K562 (cell line): ENCODE data around the gene CHST2. TPM values are rescaled to one million over a fixed set of nuclear protein-coding genes. Genes with fewer than 3 reads are reported as not detected.

Experiments
- ELK1 ChIP-seq: sonication (generic); formaldehyde crosslinking; IDR thresholded peaks from 2 replicates; pipeline ENCODE4 v1.8.1; 2022; ENCODE audit warnings: missing genetic modification reagents
- GMEB1 ChIP-seq: fragments of 250-450 bp; sonication (Bioruptor Pico); IDR thresholded peaks from 2 replicates; pipeline ENCODE4 v1.4.0; 2020; ENCODE audit warnings: mild to moderate bottlenecking
- MAX ChIP-seq: sonication (generic); formaldehyde crosslinking; IDR thresholded peaks from 2 replicates; pipeline ENCODE4 v1.9.0; 2022; ENCODE audit warnings: mild to moderate bottlenecking, missing genetic modification reagents
- PCBP1 ChIP-seq: fragments of 200-400 bp; formaldehyde crosslinking; IDR thresholded peaks from 2 replicates; pipeline ENCODE4 v1.6.1; 2018; ENCODE audit warnings: mild to moderate bottlenecking, low read depth, low read length; ENCODE audit not compliant: poor library complexity, severe bottlenecking
- PHF8 ChIP-seq: fragments of 200-600 bp; sonication (generic); IDR thresholded peaks from 2 replicates; pipeline ENCODE4 v1.6.1; 2012; ENCODE audit warnings: mixed run types, mild to moderate bottlenecking, inconsistent platforms, low read length, moderate library complexity, borderline replicate concordance
- RBFOX2 ChIP-seq: fragments of 200-400 bp; formaldehyde crosslinking; IDR thresholded peaks from 2 replicates; pipeline ENCODE4 v1.6.1; 2017; ENCODE audit warnings: low read depth, mild to moderate bottlenecking, low read length, moderate library complexity
- RBM22 ChIP-seq: fragments of 200-400 bp; formaldehyde crosslinking; IDR thresholded peaks from 2 replicates; pipeline ENCODE4 v1.6.1; 2018; ENCODE audit warnings: low read length, low read depth; ENCODE audit not compliant: poor library complexity, severe bottlenecking
- ZBTB26 ChIP-seq: fragments of 450-650 bp; formaldehyde crosslinking; IDR thresholded peaks from 2 replicates; pipeline ENCODE4 v1.4.0; 2022; ENCODE audit warnings: missing genetic modification characterization
- ZFP36 ChIP-seq: fragments of 150-350 bp; IDR thresholded peaks from 2 replicates; pipeline ENCODE4 v1.6.1; 2018; ENCODE audit warnings: low read length, low read depth; ENCODE audit not compliant: partially characterized antibody
- ZFX ChIP-seq: sonication (generic); formaldehyde crosslinking; IDR thresholded peaks from 2 replicates; pipeline ENCODE4 v1.8.0; 2022; ENCODE audit warnings: mild to moderate bottlenecking, missing genetic modification reagents, moderate library complexity
- ZNF3 ChIP-seq: fragments of 250-450 bp; sonication (Bioruptor Pico); IDR thresholded peaks from 2 replicates; pipeline ENCODE4 v1.5.0; 2021; ENCODE audit warnings: mild to moderate bottlenecking, moderate library complexity
- ZNF699 ChIP-seq: fragments of 250-450 bp; sonication (Bioruptor Pico); IDR thresholded peaks from 2 replicates; pipeline ENCODE4 v1.8.0; 2021; ENCODE audit warnings: mild to moderate bottlenecking, moderate library complexity; ENCODE audit not compliant: insufficient replicate concordance
- ZNF778 ChIP-seq: fragments of 450-650 bp; formaldehyde crosslinking; IDR thresholded peaks from 2 replicates; pipeline ENCODE4 v1.4.0; 2020; ENCODE audit warnings: mild to moderate bottlenecking, moderate library complexity
- polyA plus RNA-seq, 8 experiments: library from polyadenylated mRNA; depleted of rRNA in 4 of 8; stranded (reverse) in 5 of 8; unstranded in 3 of 8; fragments of >200 nt; fragmentation: Nextera tagmentation in 2 of 8; fragmentation: Illumina TruSeq in 1 of 8; extraction: Ambion mirVana in 2 of 8; extraction: Trizol in 1 of 8; gene quantifications; 2 replicates each; pipeline versions ENCODE4 v1.2.1 to v1.2.3, GENCODE V29; 2011 to 2014; ENCODE audit warnings: inconsistent platforms in 1 of 8, missing spikeins in 1 of 8
- total RNA-seq, 7 experiments: library from RNA; depleted of rRNA in 6 of 7; stranded (reverse); fragments of >200 nt in 6 of 7; fragmentation: Illumina TruSeq in 2 of 7; extraction: Trizol in 2 of 7; gene quantifications; 2 replicates each; pipeline versions ENCODE4 v1.2.1 to v1.2.3, GENCODE V29; 2011 to 2021; ENCODE audit warnings: low replicate concordance in 1 of 7
- TF ChIP-seq, protein P1 (sequence below): sonication (generic); formaldehyde crosslinking; IDR thresholded peaks from 2 replicates; pipeline ENCODE4 v1.8.0; 2022; ENCODE audit warnings: mild to moderate bottlenecking, missing genetic modification reagents
- TF ChIP-seq, protein P2 (sequence below): fragments of 250-450 bp; sonication (Bioruptor Pico); IDR thresholded peaks from 2 replicates; pipeline ENCODE4 v1.8.0; 2021; ENCODE audit warnings: moderate library complexity, mild to moderate bottlenecking, inconsistent platforms

Gene CHST2
- total and polyA plus RNA-seq, 9 of the 15 experiments (the other 6 are each of a cell fraction or from before 2014, with no cell fraction given) = 3.4 to 60.3 (median 13.9) TPM

DNA sequence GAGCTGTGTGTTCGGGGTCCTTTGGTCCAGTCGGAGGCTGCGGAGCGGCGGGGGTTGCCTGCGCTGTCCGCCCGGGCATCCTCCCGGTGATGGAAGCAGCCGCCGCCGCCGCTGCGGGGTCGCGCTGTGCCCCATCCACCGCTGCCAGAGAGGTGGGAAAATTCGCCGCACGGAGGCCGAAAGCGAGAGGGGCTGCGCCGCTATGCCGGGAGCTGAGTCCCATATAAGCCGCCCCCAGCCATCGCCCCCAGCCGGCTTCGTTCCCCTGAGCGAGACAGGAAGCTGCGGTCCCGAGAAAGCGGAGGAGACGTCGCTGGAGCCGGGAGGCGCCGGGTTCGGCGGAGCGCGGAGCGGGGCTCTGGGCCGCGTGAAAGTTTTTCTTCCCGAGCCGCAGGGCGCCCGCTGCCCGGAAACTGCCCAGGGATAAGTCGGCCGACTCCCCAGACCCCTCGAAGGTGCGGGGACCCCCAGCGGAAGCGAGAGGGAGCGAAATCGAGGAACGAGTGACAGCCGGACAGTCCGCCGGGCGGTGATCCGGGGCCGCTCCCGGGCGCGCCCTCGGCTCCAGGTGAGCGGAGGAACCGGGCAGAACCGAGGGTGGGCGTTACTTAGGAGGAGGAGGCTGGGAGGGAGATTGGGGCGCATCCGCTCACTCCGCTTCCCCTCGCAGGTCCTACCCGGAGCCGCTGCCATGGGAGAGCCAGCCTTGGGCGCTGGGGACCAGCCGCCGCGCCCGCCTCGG is 574 bp downstream of the CHST2 start (continued):
- TF ChIP-seq, protein P1, sequence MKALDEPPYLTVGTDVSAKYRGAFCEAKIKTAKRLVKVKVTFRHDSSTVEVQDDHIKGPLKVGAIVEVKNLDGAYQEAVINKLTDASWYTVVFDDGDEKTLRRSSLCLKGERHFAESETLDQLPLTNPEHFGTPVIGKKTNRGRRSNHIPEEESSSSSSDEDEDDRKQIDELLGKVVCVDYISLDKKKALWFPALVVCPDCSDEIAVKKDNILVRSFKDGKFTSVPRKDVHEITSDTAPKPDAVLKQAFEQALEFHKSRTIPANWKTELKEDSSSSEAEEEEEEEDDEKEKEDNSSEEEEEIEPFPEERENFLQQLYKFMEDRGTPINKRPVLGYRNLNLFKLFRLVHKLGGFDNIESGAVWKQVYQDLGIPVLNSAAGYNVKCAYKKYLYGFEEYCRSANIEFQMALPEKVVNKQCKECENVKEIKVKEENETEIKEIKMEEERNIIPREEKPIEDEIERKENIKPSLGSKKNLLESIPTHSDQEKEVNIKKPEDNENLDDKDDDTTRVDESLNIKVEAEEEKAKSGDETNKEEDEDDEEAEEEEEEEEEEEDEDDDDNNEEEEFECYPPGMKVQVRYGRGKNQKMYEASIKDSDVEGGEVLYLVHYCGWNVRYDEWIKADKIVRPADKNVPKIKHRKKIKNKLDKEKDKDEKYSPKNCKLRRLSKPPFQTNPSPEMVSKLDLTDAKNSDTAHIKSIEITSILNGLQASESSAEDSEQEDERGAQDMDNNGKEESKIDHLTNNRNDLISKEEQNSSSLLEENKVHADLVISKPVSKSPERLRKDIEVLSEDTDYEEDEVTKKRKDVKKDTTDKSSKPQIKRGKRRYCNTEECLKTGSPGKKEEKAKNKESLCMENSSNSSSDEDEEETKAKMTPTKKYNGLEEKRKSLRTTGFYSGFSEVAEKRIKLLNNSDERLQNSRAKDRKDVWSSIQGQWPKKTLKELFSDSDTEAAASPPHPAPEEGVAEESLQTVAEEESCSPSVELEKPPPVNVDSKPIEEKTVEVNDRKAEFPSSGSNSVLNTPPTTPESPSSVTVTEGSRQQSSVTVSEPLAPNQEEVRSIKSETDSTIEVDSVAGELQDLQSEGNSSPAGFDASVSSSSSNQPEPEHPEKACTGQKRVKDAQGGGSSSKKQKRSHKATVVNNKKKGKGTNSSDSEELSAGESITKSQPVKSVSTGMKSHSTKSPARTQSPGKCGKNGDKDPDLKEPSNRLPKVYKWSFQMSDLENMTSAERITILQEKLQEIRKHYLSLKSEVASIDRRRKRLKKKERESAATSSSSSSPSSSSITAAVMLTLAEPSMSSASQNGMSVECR = peak; percentile 70
- TF ChIP-seq RBM22 (peak; percentile 44), ZBTB26 (CRISPR knock-in tag) (no peak), PCBP1 (peak; percentile 59), MAX (CRISPR knock-in tag) (peak; percentile 46; the same call in 1 of the 2 replicates), ZNF778 (CRISPR knock-in tag) (no peak), ZFX (CRISPR knock-in tag) (peak; percentile 41; the same call in 1 of the 2 replicates), PHF8 (0 out of 2 replicates have a peak, but pooled peaks have one; percentile 1), RBFOX2 (peak; percentile 35), ZFP36 (no peak), ZNF699 (no peak), ZNF3 (CRISPR knock-in tag) (no peak), ELK1 (CRISPR knock-in tag) (no peak), GMEB1 (CRISPR knock-in tag) (no peak)
- TF ChIP-seq, protein P2, sequence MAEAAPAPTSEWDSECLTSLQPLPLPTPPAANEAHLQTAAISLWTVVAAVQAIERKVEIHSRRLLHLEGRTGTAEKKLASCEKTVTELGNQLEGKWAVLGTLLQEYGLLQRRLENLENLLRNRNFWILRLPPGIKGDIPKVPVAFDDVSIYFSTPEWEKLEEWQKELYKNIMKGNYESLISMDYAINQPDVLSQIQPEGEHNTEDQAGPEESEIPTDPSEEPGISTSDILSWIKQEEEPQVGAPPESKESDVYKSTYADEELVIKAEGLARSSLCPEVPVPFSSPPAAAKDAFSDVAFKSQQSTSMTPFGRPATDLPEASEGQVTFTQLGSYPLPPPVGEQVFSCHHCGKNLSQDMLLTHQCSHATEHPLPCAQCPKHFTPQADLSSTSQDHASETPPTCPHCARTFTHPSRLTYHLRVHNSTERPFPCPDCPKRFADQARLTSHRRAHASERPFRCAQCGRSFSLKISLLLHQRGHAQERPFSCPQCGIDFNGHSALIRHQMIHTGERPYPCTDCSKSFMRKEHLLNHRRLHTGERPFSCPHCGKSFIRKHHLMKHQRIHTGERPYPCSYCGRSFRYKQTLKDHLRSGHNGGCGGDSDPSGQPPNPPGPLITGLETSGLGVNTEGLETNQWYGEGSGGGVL (CRISPR knock-in tag) = no peak
